HG02884 (cell line): ENCODE data around the gene RPL23.
"Not testable (repeated sequence)": the region's sequence is repeated elsewhere in the genome, so short reads cannot be mapped to it uniquely, and the experiment has no call there.

Source experiments
- ATAC-seq: cut with Tn5 transposase; IDR thresholded peaks from one replicate; pipeline ENCODE4 v1.9.1; 2021; ENCODE audit warnings: mild to moderate bottlenecking, moderate library complexity; ENCODE audit not compliant: unreplicated experiment

The RPL23 gene

GRCh38 chr17:38868817-38869525 is 15.4 kb upstream of the RPL23 start:
- no peak for ATAC-seq

GRCh38 chr17:38867968-38868816 is 14.7 kb upstream of the RPL23 start:
- ATAC-seq: no peak

- ATAC-seq: no peak
These were observed 13.9 kb upstream of the RPL23 start for GRCh38 chr17:38867179-38867967.

GRCh38 chr17:38864636-38865398 is 11.3 kb upstream of the RPL23 start:
- no peak for ATAC-seq

GRCh38 chr17:38861399-38861843 is 7.9 kb upstream of the RPL23 start:
- ATAC-seq: no peak

GRCh38 chr17:38857271-38857670 is 3.8 kb upstream of the RPL23 start:
- no peak for ATAC-seq

GRCh38 chr17:38855101-38855714 is 1.7 kb upstream of the RPL23 start:
- ATAC-seq: not testable (repeated sequence)

GRCh38 chr17:38852771-38853291 is 690 bp downstream of the RPL23 start:
- ATAC-seq: no peak

- no peak for ATAC-seq
These were observed 2.1 kb downstream of the RPL23 start for GRCh38 chr17:38851434-38851833.

- ATAC-seq: no peak
These were observed 3.1 kb downstream of the RPL23 start for GRCh38 chr17:38850374-38850773.

- ATAC-seq: no peak
These were observed 4.4 kb downstream of the RPL23 start for GRCh38 chr17:38848939-38849605.

GRCh38 chr17:38848557-38848891 is 5.0 kb downstream of the RPL23 start:
- no peak for ATAC-seq

- no peak for ATAC-seq
These were observed 9.2 kb downstream of the RPL23 start for GRCh38 chr17:38844261-38844757.

GRCh38 chr17:38825762-38826247 is 27.7 kb downstream of the RPL23 start:
- ATAC-seq: no peak

GRCh38 chr17:38824899-38825761 is 28.4 kb downstream of the RPL23 start, which contains the start of gene CWC25:
Gene CWC25, minus strand, starts transcription at chr17:38825321. Its CDS starts 138 bp downstream, at chr17:38825183.
- peak; percentile 73 for ATAC-seq

- ATAC-seq: no peak
These were observed 37.8 kb downstream of the RPL23 start for GRCh38 chr17:38815576-38816193.

- ATAC-seq: no peak
These were observed 43.7 kb downstream of the RPL23 start for GRCh38 chr17:38809828-38810227.
